ENCODE data around the gene RYR2.

Gene RYR2

GRCh38 chr1:237431448-237431847, 389.5 kb downstream of the RYR2 start:
- TF ChIP-seq CTCF (IDR thresholded peaks at IDR 0.05), result no peak

GRCh38 chr1:237440346-237440745, 398.4 kb downstream of the RYR2 start:
- no peak for TF ChIP-seq CTCF (IDR thresholded peaks at IDR 0.05)

- TF ChIP-seq CTCF (IDR thresholded peaks at IDR 0.05), result no peak
Measured at GRCh38 chr1:237444120-237444790, 402.3 kb downstream of the RYR2 start.

- TF ChIP-seq CTCF (IDR thresholded peaks at IDR 0.05), result no peak
Measured at GRCh38 chr1:237448042-237448441, 406.1 kb downstream of the RYR2 start.

- no peak for TF ChIP-seq CTCF (IDR thresholded peaks at IDR 0.05)
Measured at GRCh38 chr1:237457573-237457972, 415.6 kb downstream of the RYR2 start.

- TF ChIP-seq CTCF (IDR thresholded peaks at IDR 0.05), result no peak
Measured at GRCh38 chr1:237467320-237467719, 425.3 kb downstream of the RYR2 start.

- no peak for TF ChIP-seq CTCF (IDR thresholded peaks at IDR 0.05)
Measured at GRCh38 chr1:237470712-237471338, 428.8 kb downstream of the RYR2 start.
